ENCODE results near the gene CXCL14.

Gene CXCL14

DNA sequence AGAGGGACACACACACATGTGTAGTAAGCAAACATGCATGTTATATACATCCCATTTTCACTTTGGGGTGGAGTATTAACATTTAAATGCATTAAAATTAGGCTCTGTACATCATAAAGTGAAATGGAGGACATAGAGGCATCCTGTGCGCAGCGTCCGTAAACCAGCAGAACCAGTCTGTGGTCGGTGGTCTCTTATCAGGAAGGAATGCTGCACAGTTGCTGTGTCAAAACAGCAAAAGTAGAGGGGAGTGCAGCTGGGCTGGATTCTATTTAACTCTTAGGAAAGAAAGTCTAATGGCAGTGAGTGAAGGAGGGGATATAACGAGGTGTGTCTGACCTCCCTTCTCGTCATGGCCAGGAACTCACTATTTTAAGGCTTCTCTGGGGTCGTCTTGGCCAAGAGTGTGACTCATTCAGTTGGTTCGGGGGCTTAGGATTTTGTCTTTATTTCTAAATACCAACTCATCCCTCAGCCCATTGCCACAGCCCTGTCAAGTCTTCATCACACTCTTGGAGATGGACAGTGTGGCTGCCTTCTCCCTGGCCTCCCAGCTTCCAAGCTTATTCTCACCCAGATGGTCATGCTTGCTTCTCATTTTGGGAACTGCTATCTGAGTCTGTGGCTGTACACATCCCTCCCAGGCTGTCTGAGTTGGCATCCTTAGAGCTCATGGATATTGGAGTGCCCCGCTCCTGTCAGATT lies 20.1 kb upstream of the CXCL14 start:
- H3K4me3 ChIP-seq (ENCODE audit: low read depth, low read length): no peak overlapping the region
- no peak for TF ChIP-seq CTCF (conservative IDR thresholded peaks at IDR 0.05; ENCODE audit: low read depth, low read length)
- DNase-seq (ENCODE audit: low read depth): no peak

GRCh38 chr5:135596788-135597187 lies 18.0 kb upstream of the CXCL14 start:
- no peak for DNase-seq (ENCODE audit: low read depth)
- TF ChIP-seq CTCF (conservative IDR thresholded peaks at IDR 0.05; ENCODE audit: low read depth, low read length): no peak
- H3K4me3 ChIP-seq (ENCODE audit: low read depth, low read length): no peak overlapping the region

- no peak for TF ChIP-seq CTCF (conservative IDR thresholded peaks at IDR 0.05; ENCODE audit: low read depth, low read length)
- no peak for DNase-seq (ENCODE audit: low read depth)
Measured at GRCh38 chr5:135596157-135596763, 17.5 kb upstream of the CXCL14 start.

GRCh38 chr5:135594416-135594960 lies 15.7 kb upstream of the CXCL14 start:
- H3K4me3 ChIP-seq (ENCODE audit: low read depth, low read length): no peak overlapping the region
- no peak for DNase-seq (ENCODE audit: low read depth)
- TF ChIP-seq CTCF (conservative IDR thresholded peaks at IDR 0.05; ENCODE audit: low read depth, low read length): no peak

More at GRCh38 chr5:135596157-135596763, 17.5 kb upstream of the CXCL14 start:
- no peak overlapping the region for H3K4me3 ChIP-seq (ENCODE audit: low read depth, low read length)

DNA sequence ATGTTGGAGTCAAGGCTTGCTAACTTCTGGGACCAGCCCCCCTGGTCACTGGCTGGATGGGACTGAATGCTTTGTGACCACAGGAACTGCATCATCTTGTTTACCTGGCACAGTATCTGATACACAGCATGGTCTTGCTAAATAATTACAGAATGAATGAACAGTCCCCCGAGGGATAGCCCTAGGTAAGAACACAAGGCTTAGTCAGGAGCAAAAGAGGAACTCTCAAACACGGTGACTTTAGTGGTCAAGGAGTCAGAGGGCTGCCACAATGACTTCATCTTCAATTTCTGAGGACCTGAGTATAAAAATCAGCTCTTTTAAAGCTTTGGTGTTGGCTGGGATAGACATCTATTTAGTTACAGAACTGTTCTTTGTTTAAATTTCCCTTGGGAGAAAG lies 15.1 kb upstream of the CXCL14 start:
- no peak for TF ChIP-seq CTCF (conservative IDR thresholded peaks at IDR 0.05; ENCODE audit: low read depth, low read length)
- no peak overlapping the region for H3K4me3 ChIP-seq (ENCODE audit: low read depth, low read length)
- DNase-seq (ENCODE audit: low read depth): no peak

DNA sequence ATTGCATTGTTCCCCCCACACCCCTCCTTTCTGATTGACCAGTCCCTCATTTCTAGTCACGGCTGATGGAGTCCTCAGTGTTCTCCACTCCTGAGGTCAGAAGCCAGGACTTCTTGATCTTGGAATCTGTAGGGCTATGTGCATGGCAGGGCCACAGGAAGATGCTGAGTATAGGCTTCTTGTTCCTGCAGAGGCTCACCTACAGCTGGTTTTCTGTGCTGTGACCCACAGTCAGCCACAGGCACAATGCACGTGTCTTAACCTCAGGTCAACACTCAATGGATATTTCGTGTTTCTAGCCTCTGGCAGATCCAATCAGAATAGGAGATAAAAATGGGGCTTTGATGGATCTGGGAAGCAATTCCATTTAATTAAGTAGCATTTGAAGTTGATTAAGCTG lies 14.3 kb upstream of the CXCL14 start:
- DNase-seq (ENCODE audit: low read depth): no peak
- TF ChIP-seq CTCF (conservative IDR thresholded peaks at IDR 0.05; ENCODE audit: low read depth, low read length): no peak
- H3K4me3 ChIP-seq (ENCODE audit: low read depth, low read length): no peak overlapping the region
